22Rv1 (cell line): Measurements from ENCODE around the gene B4GALT5.

Experiments used
- ZFX ChIP-seq: fragments of 450-650 bp; IDR thresholded peaks from 2 replicates; pipeline ENCODE4 v1.6.1; 2017; ENCODE audit warnings: antibody characterized with exemption, borderline replicate concordance
- TF ChIP-seq, protein P1 (sequence below): fragments of 450-650 bp; IDR thresholded peaks from 2 replicates; pipeline ENCODE4 v1.5.1; 2017; ENCODE audit warnings: mild to moderate bottlenecking

DNA sequence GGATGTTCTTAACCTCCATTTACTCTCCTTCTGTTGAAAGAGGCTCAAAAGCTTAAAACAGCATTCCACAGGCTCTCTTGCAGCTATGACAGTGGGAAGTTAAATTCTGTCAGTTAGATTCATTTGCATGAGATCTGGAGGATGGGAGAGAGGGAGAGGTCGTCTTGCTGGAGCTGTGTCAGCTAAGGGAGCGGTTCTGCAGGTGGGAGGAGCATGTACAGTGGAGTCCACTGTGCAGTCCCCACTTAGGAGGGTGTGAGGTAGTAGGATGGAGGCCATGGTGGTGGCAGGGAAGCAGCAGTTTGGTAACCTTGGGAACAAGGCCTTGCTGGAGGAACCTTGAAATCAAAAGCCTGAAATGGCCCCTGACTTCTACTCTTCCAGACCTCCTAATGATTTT, 12.0 kb upstream of the B4GALT5 start:
- TF ChIP-seq, protein P1, sequence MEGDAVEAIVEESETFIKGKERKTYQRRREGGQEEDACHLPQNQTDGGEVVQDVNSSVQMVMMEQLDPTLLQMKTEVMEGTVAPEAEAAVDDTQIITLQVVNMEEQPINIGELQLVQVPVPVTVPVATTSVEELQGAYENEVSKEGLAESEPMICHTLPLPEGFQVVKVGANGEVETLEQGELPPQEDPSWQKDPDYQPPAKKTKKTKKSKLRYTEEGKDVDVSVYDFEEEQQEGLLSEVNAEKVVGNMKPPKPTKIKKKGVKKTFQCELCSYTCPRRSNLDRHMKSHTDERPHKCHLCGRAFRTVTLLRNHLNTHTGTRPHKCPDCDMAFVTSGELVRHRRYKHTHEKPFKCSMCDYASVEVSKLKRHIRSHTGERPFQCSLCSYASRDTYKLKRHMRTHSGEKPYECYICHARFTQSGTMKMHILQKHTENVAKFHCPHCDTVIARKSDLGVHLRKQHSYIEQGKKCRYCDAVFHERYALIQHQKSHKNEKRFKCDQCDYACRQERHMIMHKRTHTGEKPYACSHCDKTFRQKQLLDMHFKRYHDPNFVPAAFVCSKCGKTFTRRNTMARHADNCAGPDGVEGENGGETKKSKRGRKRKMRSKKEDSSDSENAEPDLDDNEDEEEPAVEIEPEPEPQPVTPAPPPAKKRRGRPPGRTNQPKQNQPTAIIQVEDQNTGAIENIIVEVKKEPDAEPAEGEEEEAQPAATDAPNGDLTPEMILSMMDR = no peak
- no peak for TF ChIP-seq ZFX
